ENCODE measurements around the gene PPARGC1A. TPM values are rescaled to one million over a fixed set of nuclear protein-coding genes. Genes with fewer than 3 reads are reported as not detected.

PPARGC1A gene
- total RNA-seq, 2 donors from 2014 or later: 8.9 to 10.2 TPM

DNA sequence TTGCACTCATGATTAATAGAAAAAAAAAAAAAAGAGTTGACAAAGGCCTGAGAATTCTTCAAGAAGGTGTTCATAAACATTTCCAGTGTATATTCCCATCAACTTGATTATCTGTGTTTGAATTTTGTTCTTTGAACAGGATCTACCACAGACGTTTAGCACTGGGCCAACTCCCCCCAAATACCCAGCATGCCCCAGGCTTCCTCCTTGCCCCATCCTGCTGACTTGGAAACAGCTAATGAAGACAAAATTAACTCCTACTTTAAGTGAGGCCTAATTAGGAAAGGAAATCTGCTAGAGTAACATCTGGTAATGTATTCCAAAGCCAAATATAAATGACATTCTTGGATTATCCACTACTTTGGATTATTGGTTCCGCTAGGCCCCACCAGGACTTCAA is 52.5 kb downstream of the PPARGC1A start:
- Histone ChIP-seq H3K36me3 (ENCODE audit: control insufficient read depth, insufficient read depth, low read length) (no peaks in the 10 kb centered on the region), H3K9me3 (ENCODE audit: control insufficient read depth, low read length) (no peaks in the 10 kb centered on the region), H3K9ac (ENCODE audit: extremely low read depth, low read length, poor library complexity, severe bottlenecking) (no peak overlapping the region), H3K27me3 (ENCODE audit: control insufficient read depth, insufficient read depth, low read length, poor library complexity, severe bottlenecking) (no peaks in the 10 kb centered on the region), H3K27ac (ENCODE audit: low read depth, low read length) (no peak overlapping the region), H3K4me1 (ENCODE audit: control insufficient read depth, insufficient read depth, low read length) (peaks cover 9% of the 10 kb centered on the region), H3K4me3 (ENCODE audit: low read length) (no peak overlapping the region)
- no peak for DNase-seq
- TF ChIP-seq, protein P1, sequence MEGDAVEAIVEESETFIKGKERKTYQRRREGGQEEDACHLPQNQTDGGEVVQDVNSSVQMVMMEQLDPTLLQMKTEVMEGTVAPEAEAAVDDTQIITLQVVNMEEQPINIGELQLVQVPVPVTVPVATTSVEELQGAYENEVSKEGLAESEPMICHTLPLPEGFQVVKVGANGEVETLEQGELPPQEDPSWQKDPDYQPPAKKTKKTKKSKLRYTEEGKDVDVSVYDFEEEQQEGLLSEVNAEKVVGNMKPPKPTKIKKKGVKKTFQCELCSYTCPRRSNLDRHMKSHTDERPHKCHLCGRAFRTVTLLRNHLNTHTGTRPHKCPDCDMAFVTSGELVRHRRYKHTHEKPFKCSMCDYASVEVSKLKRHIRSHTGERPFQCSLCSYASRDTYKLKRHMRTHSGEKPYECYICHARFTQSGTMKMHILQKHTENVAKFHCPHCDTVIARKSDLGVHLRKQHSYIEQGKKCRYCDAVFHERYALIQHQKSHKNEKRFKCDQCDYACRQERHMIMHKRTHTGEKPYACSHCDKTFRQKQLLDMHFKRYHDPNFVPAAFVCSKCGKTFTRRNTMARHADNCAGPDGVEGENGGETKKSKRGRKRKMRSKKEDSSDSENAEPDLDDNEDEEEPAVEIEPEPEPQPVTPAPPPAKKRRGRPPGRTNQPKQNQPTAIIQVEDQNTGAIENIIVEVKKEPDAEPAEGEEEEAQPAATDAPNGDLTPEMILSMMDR (conservative IDR thresholded peaks at IDR 0.05): no peak
- Mint-ChIP-seq H3K4me3 (no peak overlapping the region), H3K27me3 (ENCODE audit: insufficient read depth) (no peaks in the 10 kb centered on the region), H3K27ac (no peak overlapping the region), H3K4me1 (peaks cover 43% of the 10 kb centered on the region), H3K36me3 (ENCODE audit: low read depth) (no peaks in the 10 kb centered on the region), H3K9me3 (no peaks in the 10 kb centered on the region)
- 77% methylated on average over 2 of the region's 2 CpGs; no CpG with 5 or more reads in 1 of the 2 experiments for WGBS, 2 experiments (ENCODE audit: insufficient coverage in 1 of 2, insufficient read length in 1 of 2)

DNA sequence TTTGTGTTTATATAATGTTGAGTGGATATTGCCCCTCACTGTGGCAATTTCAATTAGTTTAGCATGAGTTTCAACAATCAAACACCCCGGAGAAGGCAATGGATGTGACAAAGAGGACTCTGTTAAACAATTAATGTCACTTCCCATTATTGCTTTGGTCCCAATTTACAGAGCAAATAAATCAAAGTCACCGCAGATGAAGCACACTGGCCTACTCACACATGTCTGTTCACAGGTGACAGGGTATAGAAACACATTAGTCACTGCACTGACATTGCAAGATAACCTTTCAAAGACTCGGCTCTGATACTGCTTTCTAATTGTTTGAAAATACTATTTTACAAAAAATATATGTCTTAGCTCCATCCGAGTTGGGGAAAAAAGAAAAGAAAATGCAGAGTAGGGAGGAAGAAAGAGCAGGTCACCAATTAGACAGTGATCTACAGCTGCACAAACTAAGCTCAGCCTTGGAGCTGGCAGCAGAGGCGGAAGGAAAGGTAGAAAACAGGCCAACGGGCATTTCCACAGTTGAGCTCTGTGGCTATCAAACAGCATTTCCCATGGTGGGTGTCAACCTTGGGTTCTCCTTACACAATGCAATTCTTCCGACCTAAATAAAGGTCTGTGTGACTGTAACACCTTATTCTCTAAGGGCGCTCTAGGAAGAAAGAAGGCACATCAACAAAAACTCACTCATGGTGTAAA is 53.9 kb downstream of the PPARGC1A start:
- H3K27ac Mint-ChIP-seq: no peak overlapping the region
- no peak overlapping the region for H3K4me3 Mint-ChIP-seq
- H3K9me3 Mint-ChIP-seq: no peaks in the 10 kb centered on the region
- Histone ChIP-seq H3K27ac (ENCODE audit: low read depth, low read length) (no peak overlapping the region), H3K9ac (ENCODE audit: extremely low read depth, low read length, poor library complexity, severe bottlenecking) (no peak overlapping the region), H3K27me3 (ENCODE audit: control insufficient read depth, insufficient read depth, low read length, poor library complexity, severe bottlenecking) (no peaks in the 10 kb centered on the region), H3K4me3 (ENCODE audit: low read length) (no peak overlapping the region), H3K36me3 (ENCODE audit: control insufficient read depth, insufficient read depth, low read length) (no peaks in the 10 kb centered on the region), H3K9me3 (ENCODE audit: control insufficient read depth, low read length) (no peaks in the 10 kb centered on the region), H3K4me1 (ENCODE audit: control insufficient read depth, insufficient read depth, low read length) (peaks cover 9% of the 10 kb centered on the region)
- no peaks in the 10 kb centered on the region for H3K36me3 Mint-ChIP-seq (ENCODE audit: low read depth)
- no peak for DNase-seq
- 89 to 94% methylated on average over 5 to 8 of the region's 8 CpGs for WGBS, 2 experiments (ENCODE audit: insufficient coverage in 1 of 2, insufficient read length in 1 of 2)
- peaks cover 38% of the 10 kb centered on the region for H3K4me1 Mint-ChIP-seq
- no peaks in the 10 kb centered on the region for H3K27me3 Mint-ChIP-seq (ENCODE audit: insufficient read depth)
- TF ChIP-seq, protein P1 (conservative IDR thresholded peaks at IDR 0.05): no peak

DNA sequence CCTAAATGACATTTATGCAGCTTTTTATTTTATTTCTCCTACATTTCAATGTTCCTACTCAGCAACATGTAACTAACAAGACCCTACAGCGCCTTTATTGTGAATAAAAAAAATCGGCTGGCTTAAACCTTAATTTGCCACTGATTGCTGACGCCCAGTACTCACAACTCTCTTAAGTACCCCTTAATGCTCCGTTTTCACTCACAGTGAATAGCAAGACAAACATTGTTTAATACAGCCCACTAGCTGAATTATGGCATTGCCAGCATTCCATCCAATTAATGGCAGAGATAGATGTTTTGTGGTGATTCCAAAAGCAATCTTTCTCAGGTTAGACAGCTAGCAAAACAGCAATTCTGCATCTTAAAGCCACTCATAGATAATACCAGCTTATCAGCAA is 61.1 kb downstream of the PPARGC1A start:
- no peaks in the 10 kb centered on the region for H3K9me3 Mint-ChIP-seq
- 93 to 96% methylated on average over 4 of the region's 4 CpGs for WGBS, 2 experiments (ENCODE audit: insufficient coverage in 1 of 2, insufficient read length in 1 of 2)
- no peak overlapping the region for H3K27ac Mint-ChIP-seq
- Histone ChIP-seq H3K27ac (ENCODE audit: low read depth, low read length) (no peak overlapping the region), H3K9me3 (ENCODE audit: control insufficient read depth, low read length) (no peaks in the 10 kb centered on the region), H3K4me1 (ENCODE audit: control insufficient read depth, insufficient read depth, low read length) (no peaks in the 10 kb centered on the region), H3K4me3 (ENCODE audit: low read length) (no peak overlapping the region), H3K36me3 (ENCODE audit: control insufficient read depth, insufficient read depth, low read length) (no peaks in the 10 kb centered on the region), H3K9ac (ENCODE audit: extremely low read depth, low read length, poor library complexity, severe bottlenecking) (no peak overlapping the region), H3K27me3 (ENCODE audit: control insufficient read depth, insufficient read depth, low read length, poor library complexity, severe bottlenecking) (no peaks in the 10 kb centered on the region)
- no peaks in the 10 kb centered on the region for H3K27me3 Mint-ChIP-seq (ENCODE audit: insufficient read depth)
- no peaks in the 10 kb centered on the region for H3K36me3 Mint-ChIP-seq (ENCODE audit: low read depth)
- no peaks in the 10 kb centered on the region for H3K4me1 Mint-ChIP-seq
- TF ChIP-seq, protein P1 (conservative IDR thresholded peaks at IDR 0.05): no peak
- DNase-seq: no peak
- no peak overlapping the region for H3K4me3 Mint-ChIP-seq

Measured in endodermal cell (in vitro differentiated cells).